ENCODE measurements around the gene DAGLA. TPM values are rescaled to one million over a fixed set of nuclear protein-coding genes. Genes with fewer than 3 reads are reported as not detected.

Gene DAGLA
- total RNA-seq, 1 experiment from 2014 or later, result 4.5 TPM

GRCh38 chr11:61656347-61657077 lies 23.7 kb upstream of the DAGLA start:
- H3K27ac Mint-ChIP-seq, result peak overlapping the region in 1 of 3 experiments; percentile 92; a peak in 3 of 7 replicates
- no peak overlapping the region for H4K8ac ChIP-seq (replicated peaks; ENCODE audit: insufficient read length, low read depth, low read length)
- no peaks in the 10 kb centered on the region for H3K36me3 Mint-ChIP-seq (ENCODE audit: insufficient read depth in 1 of 3, low read depth in 3 of 3)
- no peak overlapping the region for H3K9ac ChIP-seq (ENCODE audit: extremely low read depth, insufficient read length, low read length)
- H3K9me3 ChIP-seq (ENCODE audit: control insufficient read depth, low read depth, low read length), result no peaks in the 10 kb centered on the region
- no peak for DNase-seq
- no peaks in the 10 kb centered on the region for H4K20me1 ChIP-seq (ENCODE audit: control insufficient read depth, insufficient read depth, insufficient read length)
- no peak overlapping the region for H2BK20ac ChIP-seq (ENCODE audit: low read depth, low read length, poor library complexity, severe bottlenecking)
- H3K23me2 ChIP-seq (ENCODE audit: insufficient read length, low read depth, low read length, poor library complexity, severe bottlenecking), result no peaks in the 10 kb centered on the region
- H4K5ac ChIP-seq (ENCODE audit: insufficient read length, low read depth, low read length), result no peak overlapping the region
- H2AFZ ChIP-seq (ENCODE audit: low read length), result no peak overlapping the region
- no peak overlapping the region for H2BK120ac ChIP-seq (ENCODE audit: low read depth, low read length, poor library complexity, severe bottlenecking)
- no peak overlapping the region for H3K18ac ChIP-seq (ENCODE audit: insufficient read length, low read depth, low read length)
- TF ChIP-seq CTCF (conservative IDR thresholded peaks at IDR 0.05), result no peak
- no peak overlapping the region for H3K23ac ChIP-seq (ENCODE audit: insufficient read length, low read depth, low read length)
- no peak overlapping the region for H3K4me2 ChIP-seq (ENCODE audit: insufficient read depth, insufficient read length, low read length)
- no peaks in the 10 kb centered on the region for H3K79me2 ChIP-seq (ENCODE audit: insufficient read depth, low read length)
- peak overlapping the region in 1 of 2 experiments; percentile 7; a peak in 1 of 5 replicates for H3K4me3 Mint-ChIP-seq
- H3K4me1 ChIP-seq (ENCODE audit: insufficient read depth, low read length), result peaks cover 3% of the 10 kb centered on the region; the same call in 1 of the 2 replicates
- no peaks in the 10 kb centered on the region; a peak in 2 of 5 replicates for H3K9me3 Mint-ChIP-seq
- H3K4me1 Mint-ChIP-seq, result peaks cover 43 to 64% of the 10 kb centered on the region in 2 experiments
- no peak overlapping the region for H3K56ac ChIP-seq (ENCODE audit: insufficient read length, low read depth, low read length)
- no peak overlapping the region for H3T11ph ChIP-seq (ENCODE audit: low read length)
- WGBS (ENCODE audit: extremely low coverage, insufficient read length, low lambda C conversion rate), result no CpG with 5 or more reads among the region's 13 CpGs
- no peak overlapping the region for H2BK15ac ChIP-seq (ENCODE audit: low read depth, low read length)
- H3K27me3 Mint-ChIP-seq (ENCODE audit: low read depth), result peaks cover 1% of the 10 kb centered on the region; the same call in 1 of the 2 replicates
- no peak overlapping the region for H3K4ac ChIP-seq (ENCODE audit: low read depth, low read length)
- H2AK5ac ChIP-seq (ENCODE audit: insufficient read length, low read length), result no peak overlapping the region
- no peak overlapping the region for H3K14ac ChIP-seq (ENCODE audit: insufficient read depth, low read length)
- H3K27me3 ChIP-seq (ENCODE audit: insufficient read depth, low read length), result no peaks in the 10 kb centered on the region
- no peak overlapping the region for H2BK12ac ChIP-seq (ENCODE audit: insufficient read length, low read depth, low read length)
- H2BK5ac ChIP-seq (ENCODE audit: insufficient read length, low read length), result no peak overlapping the region
- no peaks in the 10 kb centered on the region for H3K79me1 ChIP-seq (ENCODE audit: insufficient read depth, low read depth, low read length, poor library complexity, severe bottlenecking)
- H4K91ac ChIP-seq (ENCODE audit: insufficient read length, low read depth, low read length), result no peak overlapping the region
- H3K27ac ChIP-seq (ENCODE audit: insufficient read length, low read depth, low read length), result no peak overlapping the region

All from H9 (cell line).